Sigmoid colon (tissue), 7 donors: ENCODE results near the gene C11orf68. TPM values are rescaled to one million over a fixed set of nuclear protein-coding genes. Genes with fewer than 3 reads are reported as not detected.

ENCODE experiments used
- DNase-seq: peaks from one replicate; pipeline ENCODE4 v3.0.0-alpha.2; 2019
- H3K27ac ChIP-seq, 4 donors: fragments of 200-600 bp; sonication (generic); one replicate each; pipeline ENCODE4 v1.5.1; 2016 to 2019; ENCODE audit warnings: mild to moderate bottlenecking in 1 of 4
- H3K27me3 ChIP-seq, 3 donors: fragments of 200-600 bp; sonication (generic); one replicate each; pipeline ENCODE4 v1.5.1; 2019; ENCODE audit warnings: mild to moderate bottlenecking in 1 of 3
- H3K36me3 ChIP-seq, 4 donors: fragments of 200-600 bp; sonication (generic); one replicate each; pipeline ENCODE4 v1.5.1; 2016 to 2019
- H3K4me1 ChIP-seq, 4 donors: fragments of 200-600 bp; sonication (generic); one replicate each; pipeline ENCODE4 v1.5.1; 2017 to 2019
- H3K4me3 ChIP-seq, 4 donors: fragments of 200-600 bp; sonication (generic); one replicate each; pipeline ENCODE4 v1.5.1; 2017 to 2019; ENCODE audit warnings: mild to moderate bottlenecking in 2 of 4, moderate library complexity in 1 of 4
- H3K9me3 ChIP-seq, 4 donors: fragments of 200-600 bp in 3 of 4; sonication (generic) in 3 of 4; one replicate each; pipeline versions ENCODE4 v1.5.1 to v1.6.1; 2013 to 2019
- EP300 ChIP-seq, 4 donors: sonication (generic); formaldehyde crosslinking; IDR thresholded peaks; one replicate each; pipeline ENCODE4 v1.6.1; 2017; ENCODE audit warnings: antibody characterized with exemption in 4 of 4
- POLR2A ChIP-seq, 2 donors: fragments of 450-650 bp; IDR thresholded peaks; one replicate each; pipeline ENCODE4 v1.6.1; 2016; ENCODE audit warnings: antibody characterized with exemption in 2 of 2, mild to moderate bottlenecking in 2 of 2, moderate library complexity in 2 of 2
- POLR2AphosphoS5 ChIP-seq, 4 donors: sonication (generic); formaldehyde crosslinking; IDR thresholded peaks; one replicate each; pipeline ENCODE4 v1.6.1; 2017; ENCODE audit warnings: antibody characterized with exemption in 4 of 4
- WGBS, 2 donors: extraction: QIAGEN DNeasy Blood & Tissue Kit; methylation state at CpG; one replicate each; pipeline ENCODE4 v1.1.7; 2013; 5-methylcytosine and 5-hydroxymethylcytosine counted together
- intact Hi-C: fragments of 100-400 bp; cut with DNase I; formaldehyde crosslinking; loops from one replicate; pipeline ENCODE4 v1.15.1; 2023
- polyA plus RNA-seq, 3 donors: library from polyadenylated mRNA; stranded (reverse); fragments of 200-250 nt; gene quantifications; one replicate each; pipeline ENCODE4 v1.2.3, GENCODE V29; 2013
- total RNA-seq, 4 donors: library from RNA; depleted of rRNA; stranded (reverse); fragments of >200 nt; gene quantifications; one replicate each; pipeline ENCODE4 v1.1.0, GENCODE V29; 2016
- TF ChIP-seq, protein P1 (sequence below), 4 experiments: fragments of 450-650 bp in 3 of 4; fragments of 200-600 bp in 1 of 4; IDR thresholded peaks; one replicate each; pipeline ENCODE4 v1.5.1; 2016 to 2019; ENCODE audit warnings: antibody characterized with exemption in 4 of 4, mild to moderate bottlenecking in 3 of 4, moderate library complexity in 2 of 4
- donor health status: healthy with polysubstance abuse.
- donor health status: Bipolar disorder and iron deficiency.
- donor health status: healthy.

Gene C11orf68
- total and polyA plus RNA-seq, 7 donors: 22.1 to 36.3 (median 24.0) TPM

DNA sequence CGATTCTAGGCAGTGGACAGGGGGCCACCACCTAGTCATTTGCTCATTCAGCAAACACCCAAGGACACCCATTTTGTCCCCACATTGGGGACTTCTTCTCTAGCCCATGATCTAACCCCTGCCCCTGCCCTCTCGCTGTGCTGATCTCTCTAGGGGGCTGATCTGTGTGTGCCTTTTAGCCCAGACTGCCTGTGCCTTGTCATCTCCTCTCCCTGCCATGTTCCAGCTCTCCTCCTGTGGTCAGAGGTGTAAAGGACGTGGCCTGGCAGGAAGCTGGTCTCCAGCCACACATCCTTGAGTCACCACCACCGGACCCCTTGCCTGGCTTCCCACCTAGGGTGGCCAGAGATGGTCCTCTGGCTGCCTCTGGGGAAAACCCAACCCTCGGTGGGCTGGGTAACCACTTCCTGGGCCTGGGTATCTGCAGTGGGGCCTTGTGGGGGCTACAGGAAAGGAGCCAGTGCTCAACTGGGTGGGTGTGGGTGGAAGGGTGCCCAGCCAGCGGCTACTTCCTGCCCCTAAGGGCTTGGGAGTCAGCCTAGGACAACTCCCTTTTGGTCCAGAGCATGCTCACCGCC is 37.9 kb downstream of the C11orf68 start:
- no peak for DNase-seq
- TF ChIP-seq POLR2A (IDR thresholded peaks at IDR 0.05): no peak
- TF ChIP-seq, protein P1, sequence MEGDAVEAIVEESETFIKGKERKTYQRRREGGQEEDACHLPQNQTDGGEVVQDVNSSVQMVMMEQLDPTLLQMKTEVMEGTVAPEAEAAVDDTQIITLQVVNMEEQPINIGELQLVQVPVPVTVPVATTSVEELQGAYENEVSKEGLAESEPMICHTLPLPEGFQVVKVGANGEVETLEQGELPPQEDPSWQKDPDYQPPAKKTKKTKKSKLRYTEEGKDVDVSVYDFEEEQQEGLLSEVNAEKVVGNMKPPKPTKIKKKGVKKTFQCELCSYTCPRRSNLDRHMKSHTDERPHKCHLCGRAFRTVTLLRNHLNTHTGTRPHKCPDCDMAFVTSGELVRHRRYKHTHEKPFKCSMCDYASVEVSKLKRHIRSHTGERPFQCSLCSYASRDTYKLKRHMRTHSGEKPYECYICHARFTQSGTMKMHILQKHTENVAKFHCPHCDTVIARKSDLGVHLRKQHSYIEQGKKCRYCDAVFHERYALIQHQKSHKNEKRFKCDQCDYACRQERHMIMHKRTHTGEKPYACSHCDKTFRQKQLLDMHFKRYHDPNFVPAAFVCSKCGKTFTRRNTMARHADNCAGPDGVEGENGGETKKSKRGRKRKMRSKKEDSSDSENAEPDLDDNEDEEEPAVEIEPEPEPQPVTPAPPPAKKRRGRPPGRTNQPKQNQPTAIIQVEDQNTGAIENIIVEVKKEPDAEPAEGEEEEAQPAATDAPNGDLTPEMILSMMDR (IDR thresholded peaks at IDR 0.05): no peak
- no peak for TF ChIP-seq POLR2AphosphoS5 (IDR thresholded peaks at IDR 0.05)
- intact Hi-C loops: no loop called here
- no peaks in the 10 kb centered on the region for H3K9me3 ChIP-seq
- no peak overlapping the region for H3K4me3 ChIP-seq
- no peaks in the 10 kb centered on the region for H3K27me3 ChIP-seq
- no peak overlapping the region for H3K27ac ChIP-seq
- H3K4me1 ChIP-seq: peaks cover 0 to 11% (median 10%) of the 10 kb centered on the region in 4 donors
- H3K36me3 ChIP-seq: peaks cover 4 to 34% (median 14%) of the 10 kb centered on the region in 4 donors
- whole genome bisulfite sequencing, 2 donors: 67 to 79% methylated on average over 7 of the region's 7 CpGs

DNA sequence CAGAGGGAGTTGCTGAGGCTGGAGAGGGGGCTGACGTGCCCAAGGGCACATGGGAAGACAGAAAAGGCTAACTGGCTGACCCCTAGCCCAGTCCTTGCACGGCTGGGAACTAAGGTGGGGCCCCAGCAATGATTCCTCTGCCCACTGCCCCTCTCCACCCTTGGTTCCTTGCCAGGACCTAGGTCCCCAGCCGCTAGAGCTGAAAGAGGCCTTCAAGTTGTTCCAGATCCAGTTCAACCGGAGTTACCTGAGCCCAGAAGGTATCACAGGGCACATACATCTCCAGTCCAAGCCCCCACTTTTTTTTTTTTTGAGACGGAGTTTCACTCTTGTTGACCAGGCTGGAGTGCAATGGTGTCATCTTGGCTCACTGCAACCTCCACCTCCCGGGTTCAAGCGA is 38.8 kb downstream of the C11orf68 start:
- intact Hi-C loops: no loop called here
- Histone ChIP-seq H3K4me3 (no peak overlapping the region), H3K27ac (no peak overlapping the region), H3K9me3 (no peaks in the 10 kb centered on the region), H3K4me1 (peaks cover 0 to 10% (median 9%) of the 10 kb centered on the region in 4 donors), H3K27me3 (no peaks in the 10 kb centered on the region), H3K36me3 (peaks cover 4 to 26% (median 12%) of the 10 kb centered on the region in 4 donors)
- 66 to 77% methylated on average over 7 of the region's 7 CpGs for WGBS, 2 donors
- DNase-seq: no peak
- TF ChIP-seq EP300 (IDR thresholded peaks at IDR 0.05) (no peak), POLR2A (IDR thresholded peaks at IDR 0.05) (no peak), POLR2AphosphoS5 (IDR thresholded peaks at IDR 0.05) (no peak)
- TF ChIP-seq, protein P1 (IDR thresholded peaks at IDR 0.05): no peak

- Histone ChIP-seq H3K4me1 (peaks cover 0 to 6% (median 5%) of the 10 kb centered on the region in 4 donors), H3K27ac (no peak within 1 kb of the TSS), H3K27me3 (no peaks in the 10 kb centered on the region), H3K36me3 (peaks cover 4 to 26% (median 10%) of the 10 kb centered on the region in 4 donors), H3K4me3 (no peak within 1 kb of the TSS), H3K9me3 (no peaks in the 10 kb centered on the region)
- intact Hi-C loops: no loop called here
- DNase-seq: no peak
- TF ChIP-seq, protein P1 (IDR thresholded peaks at IDR 0.05): no peak
- TF ChIP-seq EP300 (IDR thresholded peaks at IDR 0.05): no peak
- TF ChIP-seq POLR2AphosphoS5 (IDR thresholded peaks at IDR 0.05): no peak
- TF ChIP-seq POLR2A (IDR thresholded peaks at IDR 0.05): no peak
- WGBS, 2 donors: 36 to 42% methylated on average over 7 of the region's 7 CpGs
These were observed 39.2 kb downstream of the C11orf68 start, which contains the start of gene CTSW for GRCh38 chr11:65879617-65880016. Gene CTSW (plus strand): TSS chr11:65879837. CDS start chr11:65879855, 18 bp downstream.

DNA sequence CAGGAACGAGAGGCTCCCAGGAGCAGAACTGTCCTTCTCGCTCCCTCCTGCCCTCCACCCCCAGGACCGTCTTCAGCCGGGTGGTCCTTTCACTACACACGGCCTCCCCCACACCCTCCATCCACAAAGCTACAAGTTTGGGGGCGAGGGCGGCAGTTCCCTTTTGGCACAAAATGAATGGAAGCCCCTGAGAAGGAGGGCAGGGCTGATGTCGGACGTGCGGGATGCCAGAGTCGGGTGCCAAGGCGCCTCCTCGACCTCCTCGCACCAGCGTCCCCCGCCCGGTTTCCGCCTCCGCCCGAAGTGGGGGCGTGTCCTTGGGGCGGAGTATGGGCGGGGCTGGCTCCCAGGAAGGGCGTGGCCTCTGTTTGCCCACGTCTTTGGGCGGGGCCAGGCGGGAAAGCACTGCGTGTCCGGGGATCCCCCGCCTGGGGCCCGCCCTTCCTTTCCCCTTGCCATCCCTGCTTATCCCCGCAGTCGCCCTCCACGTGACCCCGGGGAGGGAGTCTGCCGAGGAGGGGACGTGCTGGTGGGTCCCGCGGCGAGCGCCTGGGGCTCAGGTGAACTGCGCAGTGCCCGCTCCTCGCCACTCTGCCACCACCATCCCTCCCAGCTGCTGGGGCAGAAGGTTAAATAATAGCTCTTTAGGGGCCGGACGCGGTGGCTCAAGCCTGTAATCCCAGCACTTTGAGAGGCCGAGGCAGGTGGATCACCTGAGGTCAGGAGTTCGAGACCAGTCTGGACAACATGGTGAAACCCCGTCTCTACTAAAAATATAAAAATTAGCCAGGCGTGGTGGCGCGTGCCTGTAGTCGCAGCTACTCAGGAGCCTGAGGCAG is 45.3 kb downstream of the C11orf68 start:
- peaks cover 0 to 19% (median 4%) of the 10 kb centered on the region in 4 donors for H3K36me3 ChIP-seq
- WGBS, 2 donors: 4 to 7% methylated on average over 54 of the region's 54 CpGs
- TF ChIP-seq POLR2AphosphoS5 (IDR thresholded peaks at IDR 0.05) (peak; percentile 97 to 98 (median 97)), EP300 (IDR thresholded peaks at IDR 0.05) (no peak), POLR2A (IDR thresholded peaks at IDR 0.05) (peak; percentile 88 to 92)
- TF ChIP-seq, protein P1 (IDR thresholded peaks at IDR 0.05): no peak
- DNase-seq: peak; percentile 99
- peak overlapping the region; percentile 45 to 81 (median 66) for H3K4me3 ChIP-seq
- no peaks in the 10 kb centered on the region for H3K9me3 ChIP-seq
- peaks cover 0 to 39% (median 28%) of the 10 kb centered on the region in 4 donors for H3K4me1 ChIP-seq
- no peaks in the 10 kb centered on the region for H3K27me3 ChIP-seq
- intact Hi-C loops: no loop called here
- peak overlapping the region; percentile 93 to 98 (median 96) for H3K27ac ChIP-seq
